OCI-M2 (cell line): ENCODE results near the gene B3GNT2.
"Not testable (repeated sequence)": the region's sequence is repeated elsewhere in the genome, so short reads cannot be mapped to it uniquely, and the experiment has no call there.

ENCODE experiments used
- DNase-seq: peaks from one replicate; lab custom pipeline; 2025; ENCODE audit not compliant: unreplicated experiment; lab: John Stamatoyannopoulos, UW

The B3GNT2 gene

DNA sequence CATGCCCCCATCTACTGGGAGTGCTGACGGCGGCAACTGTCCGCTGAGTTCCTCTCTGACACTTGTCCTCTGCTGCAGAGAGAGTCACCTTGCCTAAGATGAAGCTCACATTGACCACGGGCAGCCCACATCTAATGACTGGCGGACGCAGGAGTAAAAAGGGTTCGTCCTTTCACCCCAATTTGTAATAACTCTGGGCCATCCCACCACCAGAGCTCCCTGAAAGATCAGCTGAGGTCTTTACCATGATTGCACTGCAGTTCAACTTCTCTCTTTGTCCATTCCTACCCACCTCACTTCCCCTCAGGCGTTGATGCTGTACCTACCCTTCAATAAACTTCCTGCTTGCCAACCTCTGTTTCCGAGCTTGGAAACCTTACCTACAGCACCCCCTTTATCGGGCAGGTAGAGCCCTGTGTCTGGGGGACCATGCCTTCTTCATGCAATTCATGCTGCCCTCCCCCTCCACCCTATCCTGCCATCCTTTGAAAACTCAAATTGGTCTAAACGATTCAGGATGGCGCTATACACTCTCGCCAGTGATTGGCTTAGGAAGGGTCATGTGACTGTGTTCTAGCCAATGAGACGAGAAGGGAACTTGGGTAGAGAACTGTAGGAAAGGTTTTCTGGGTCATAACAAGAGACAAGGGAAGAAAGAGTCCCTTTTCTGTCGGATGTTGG is 10.3 kb upstream of the B3GNT2 start:
- no peak for DNase-seq

- no peak for DNase-seq
Observed at GRCh38 chr2:62186156-62186905, 9.6 kb upstream of the B3GNT2 start.

GRCh38 chr2:62187246-62187645 is 8.7 kb upstream of the B3GNT2 start:
- DNase-seq: no peak

- DNase-seq: no peak
Observed at GRCh38 chr2:62188416-62188815, 7.5 kb upstream of the B3GNT2 start.

- DNase-seq: no peak
Observed at GRCh38 chr2:62189196-62189595, 6.7 kb upstream of the B3GNT2 start.

DNA sequence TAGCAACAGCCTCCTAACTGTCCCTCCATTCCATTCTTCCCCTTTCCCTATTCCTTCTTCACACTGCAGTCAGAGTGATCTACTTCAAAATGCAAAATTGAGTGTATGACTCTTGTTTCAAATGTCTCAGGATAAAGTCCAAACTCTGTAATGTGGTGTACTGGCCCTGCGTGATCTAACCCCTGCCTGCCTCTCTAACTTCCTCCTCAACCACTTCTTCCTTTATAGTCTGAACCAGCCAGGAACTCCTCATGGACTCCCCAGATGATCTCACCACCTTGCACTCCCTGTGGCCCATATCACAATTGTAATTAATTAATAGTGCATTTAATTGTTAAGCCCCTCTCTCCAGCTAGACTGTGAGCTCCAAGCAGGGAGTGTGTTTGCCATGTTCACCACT is 3.1 kb upstream of the B3GNT2 start:
- no peak for DNase-seq

DNA sequence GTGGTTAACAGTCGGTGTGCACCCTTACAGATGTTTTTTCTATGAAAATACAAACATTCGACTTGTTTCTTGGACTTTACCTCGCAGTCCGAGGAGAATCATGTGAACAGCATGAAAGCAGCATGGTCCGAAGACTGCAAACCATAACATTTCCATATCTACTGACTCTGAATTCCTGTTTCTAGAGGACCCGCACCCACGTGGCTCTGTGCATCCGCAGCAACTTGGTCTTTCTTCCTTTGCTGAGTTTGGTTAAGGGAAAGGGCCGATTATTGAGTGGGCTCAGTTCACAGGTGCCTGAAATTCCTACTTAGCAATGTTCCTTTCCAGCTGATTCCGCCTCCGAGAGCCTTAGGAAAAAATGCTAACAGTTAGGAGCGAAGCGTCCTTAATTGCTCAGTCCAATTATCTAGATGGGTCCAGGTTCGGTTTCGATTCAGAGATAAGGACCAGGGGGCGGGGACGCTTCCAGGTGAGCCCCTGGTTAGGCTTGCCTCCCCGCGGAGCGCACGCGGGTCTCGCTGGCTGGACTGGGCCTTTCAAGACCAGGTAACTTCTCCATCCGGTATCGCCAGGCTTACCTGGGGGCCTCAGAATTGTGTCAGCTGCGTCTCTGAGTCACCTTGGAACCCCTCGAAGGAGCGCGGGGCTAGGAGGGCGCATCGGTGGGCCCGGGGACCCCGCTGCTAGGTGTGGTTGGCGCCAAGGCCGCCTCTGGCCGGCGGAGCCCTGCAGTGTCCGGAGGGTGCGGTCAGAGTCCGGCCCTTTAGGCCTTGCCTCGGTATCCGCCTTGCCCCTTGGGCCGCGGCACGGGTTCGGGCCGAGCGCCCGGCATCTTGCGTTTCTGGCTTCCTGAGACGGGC is 1.1 kb upstream of the B3GNT2 start:
- DNase-seq: no peak

GRCh38 chr2:62196278-62196901 is 475 bp downstream of the B3GNT2 start:
- no peak for DNase-seq

DNA sequence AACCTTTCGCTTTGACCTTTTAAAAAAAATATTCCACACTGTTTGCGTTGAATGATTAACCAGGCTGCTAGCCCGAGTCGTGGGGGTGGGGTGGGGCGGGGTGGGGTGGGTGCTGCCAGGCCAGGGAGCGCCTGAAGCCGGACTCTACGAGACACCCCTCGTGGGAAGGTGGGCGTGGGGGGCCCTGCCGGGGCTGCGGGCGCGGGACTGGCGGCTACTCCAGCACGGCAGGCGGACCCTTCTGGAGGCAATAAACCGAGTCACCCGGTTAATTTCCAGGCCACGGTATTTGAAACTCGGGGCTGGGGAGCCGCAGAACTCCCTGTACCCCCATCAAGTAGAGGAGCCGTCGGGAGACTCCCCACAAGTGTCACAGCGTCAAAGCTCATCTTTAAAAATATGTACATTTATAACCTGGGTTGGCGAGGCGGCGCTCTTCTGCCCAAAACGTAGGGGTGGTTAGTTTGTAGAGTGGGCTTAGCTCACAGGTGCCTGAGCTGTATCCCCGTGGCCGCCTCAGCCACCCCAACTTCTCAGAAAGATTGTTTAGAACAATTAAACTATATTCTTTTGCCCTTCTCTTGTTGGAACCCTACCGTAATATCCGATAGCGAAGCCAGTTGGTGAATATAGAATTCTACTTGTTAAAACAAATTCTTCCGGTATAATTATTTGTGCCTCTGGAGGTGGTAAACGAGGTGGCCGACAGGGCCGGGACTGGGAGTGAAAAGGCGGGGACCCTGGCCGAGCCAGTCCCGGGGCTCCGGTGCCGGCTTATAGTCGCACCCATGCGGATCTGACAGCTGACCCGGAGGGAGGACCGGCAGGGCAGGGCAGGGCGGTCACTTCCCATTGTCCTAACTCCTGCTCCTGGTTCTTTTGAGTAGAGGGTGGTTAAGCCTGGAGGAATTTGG is 1.4 kb downstream of the B3GNT2 start:
- DNase-seq: no peak

DNA sequence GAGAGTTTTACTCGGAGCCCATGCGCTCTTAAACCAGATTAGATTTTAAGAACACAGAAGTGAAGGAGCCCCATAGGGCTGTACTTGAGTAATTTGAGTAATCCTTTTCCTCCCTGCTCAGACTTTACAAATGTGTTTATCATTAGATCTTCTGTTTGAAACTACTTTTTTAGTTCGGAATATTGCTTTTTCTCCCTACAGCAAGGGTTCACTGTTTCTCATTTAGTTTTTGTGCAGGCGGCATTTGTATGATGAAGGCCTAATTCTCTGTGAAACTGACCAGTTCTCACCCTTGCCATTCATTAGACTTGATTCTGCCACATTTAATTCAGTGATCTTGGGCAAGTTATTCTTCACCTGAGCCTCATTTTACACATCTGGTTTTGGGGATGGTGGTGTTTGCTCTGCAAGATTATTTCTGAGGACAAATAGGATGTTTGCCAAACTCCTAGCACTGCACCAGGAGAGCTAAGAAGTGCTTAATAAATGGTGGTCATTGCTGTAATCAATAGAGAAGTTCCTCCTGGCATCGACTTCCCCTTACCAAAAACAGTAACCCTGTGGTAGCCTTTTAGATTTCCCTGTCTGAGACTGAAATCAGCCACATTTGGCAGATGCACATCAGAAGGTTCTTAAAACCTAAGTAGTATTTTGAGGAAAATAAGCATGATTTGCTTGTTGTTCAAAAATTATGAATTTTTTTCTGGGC is 2.2 kb downstream of the B3GNT2 start:
- DNase-seq: no peak

DNA sequence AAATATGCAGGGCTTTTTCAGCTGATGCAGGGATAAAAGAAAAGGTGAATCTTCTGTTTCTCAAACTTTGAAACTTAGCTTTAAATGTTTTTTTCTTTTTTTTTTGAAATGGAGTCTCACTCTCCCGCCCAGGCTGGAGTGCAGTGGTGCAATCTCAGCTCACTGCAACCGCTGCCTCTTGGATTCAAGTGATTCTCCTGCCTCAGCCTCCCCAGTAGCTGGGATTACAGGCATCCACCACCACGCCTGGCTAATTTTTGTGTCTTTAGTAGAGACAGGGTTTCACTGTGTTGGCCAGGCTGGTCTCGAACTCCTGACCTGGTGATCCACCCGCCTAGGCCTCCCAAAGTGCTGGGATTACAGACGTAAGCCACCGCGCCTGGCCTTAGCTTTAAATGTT is 2.9 kb downstream of the B3GNT2 start:
- not testable (repeated sequence) for DNase-seq

- DNase-seq: no peak
Observed at GRCh38 chr2:62199392-62200125, 3.6 kb downstream of the B3GNT2 start.

- no peak for DNase-seq
Observed at GRCh38 chr2:62200291-62200841, 4.5 kb downstream of the B3GNT2 start.

- no peak for DNase-seq
Observed at GRCh38 chr2:62200868-62201267, 5.0 kb downstream of the B3GNT2 start.

DNA sequence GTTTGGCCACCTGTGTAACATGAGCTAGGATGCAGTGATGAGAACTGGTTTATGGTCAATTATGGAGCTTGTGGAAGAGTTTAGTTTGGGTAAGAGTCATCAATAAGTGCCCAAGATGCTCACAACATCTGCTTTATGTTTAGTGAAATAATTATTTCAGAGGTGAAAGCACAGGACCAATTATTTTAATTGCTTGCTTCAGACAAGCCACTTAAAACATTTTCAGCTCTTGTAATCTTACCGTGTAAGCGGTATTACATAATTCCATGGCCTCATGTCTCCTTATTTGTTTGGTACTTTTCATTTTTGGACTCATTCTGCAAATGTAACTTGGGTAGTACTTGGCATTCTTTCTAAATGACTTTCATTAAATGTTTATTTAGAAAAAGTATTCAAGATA is 5.4 kb downstream of the B3GNT2 start:
- DNase-seq: no peak

DNA sequence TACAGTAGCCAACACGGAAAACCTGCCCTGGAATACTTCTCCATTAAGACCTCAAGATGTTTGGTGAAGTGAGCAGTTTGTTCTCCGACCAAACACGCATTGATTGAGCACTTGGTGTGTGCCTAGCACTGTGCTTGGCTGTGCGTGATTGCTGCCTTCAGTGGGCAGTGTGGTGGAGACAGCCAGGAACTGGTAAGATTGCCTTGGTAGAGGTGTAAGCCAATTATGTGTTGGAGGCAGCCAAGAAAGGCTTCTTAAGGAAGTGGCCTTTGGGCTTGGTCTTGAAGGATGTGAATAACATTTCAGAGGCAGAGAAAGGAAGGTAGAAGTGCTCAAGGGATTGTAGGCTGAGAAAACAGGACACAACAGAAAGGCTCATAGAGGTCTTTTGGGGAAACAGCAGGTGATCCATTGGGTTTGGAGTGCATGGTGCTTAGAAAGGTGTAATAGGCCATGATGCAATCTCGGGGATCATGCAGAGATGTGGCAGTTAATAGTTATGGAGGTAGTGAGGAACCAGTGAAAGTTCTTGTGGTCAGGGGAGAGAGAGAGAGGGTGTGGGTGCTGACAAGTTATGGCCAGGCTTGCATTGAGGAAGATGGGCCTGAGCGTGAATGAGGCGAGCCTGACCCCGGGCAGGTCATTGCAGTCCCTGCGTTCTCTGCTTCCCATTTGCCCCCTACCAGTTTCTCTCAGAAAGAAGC is 6.3 kb downstream of the B3GNT2 start:
- DNase-seq: no peak

- no peak for DNase-seq
Observed at GRCh38 chr2:62202729-62203128, 6.8 kb downstream of the B3GNT2 start.

GRCh38 chr2:62203459-62203858 is 7.5 kb downstream of the B3GNT2 start:
- DNase-seq: no peak
